ENCODE results near the gene C1QTNF12. TPM values are rescaled to one million over a fixed set of nuclear protein-coding genes. Genes with fewer than 3 reads are reported as not detected.

The C1QTNF12 gene
- total RNA-seq, 1 experiment from 2014 or later, result 4.4 TPM

GRCh38 chr1:1259951-1260600, 13.6 kb upstream of the C1QTNF12 start:
- Histone ChIP-seq H2BK15ac (ENCODE audit: low read depth, low read length) (no peak overlapping the region), H2AK5ac (ENCODE audit: insufficient read length, low read length) (no peak overlapping the region), H3K27me3 (ENCODE audit: insufficient read depth, low read length) (no peaks in the 10 kb centered on the region), H4K20me1 (ENCODE audit: control insufficient read depth, insufficient read depth, insufficient read length) (no peaks in the 10 kb centered on the region), H2AFZ (ENCODE audit: low read length) (no peak overlapping the region), H3K14ac (ENCODE audit: insufficient read depth, low read length) (no peak overlapping the region), H2BK120ac (ENCODE audit: low read depth, low read length, poor library complexity, severe bottlenecking) (no peak overlapping the region), H3K79me1 (ENCODE audit: insufficient read depth, low read depth, low read length, poor library complexity, severe bottlenecking) (no peaks in the 10 kb centered on the region), H3K23me2 (ENCODE audit: insufficient read length, low read depth, low read length, poor library complexity, severe bottlenecking) (no peaks in the 10 kb centered on the region), H3K27ac (ENCODE audit: insufficient read length, low read depth, low read length) (no peak overlapping the region), H4K5ac (ENCODE audit: insufficient read length, low read depth, low read length) (no peak overlapping the region), H4K8ac (replicated peaks; ENCODE audit: insufficient read length, low read depth, low read length) (no peak overlapping the region), H2BK20ac (ENCODE audit: low read depth, low read length, poor library complexity, severe bottlenecking) (no peak overlapping the region), H2BK5ac (ENCODE audit: insufficient read length, low read length) (no peak overlapping the region), H3K4ac (ENCODE audit: low read depth, low read length) (no peak overlapping the region), H4K91ac (ENCODE audit: insufficient read length, low read depth, low read length) (no peak overlapping the region), H3K4me1 (ENCODE audit: insufficient read depth, low read length) (no peaks in the 10 kb centered on the region), H3K9ac (ENCODE audit: extremely low read depth, insufficient read length, low read length) (no peak overlapping the region), H3K79me2 (ENCODE audit: insufficient read depth, low read length) (no peaks in the 10 kb centered on the region; the same call in 1 of the 2 replicates), H3K4me2 (ENCODE audit: insufficient read depth, insufficient read length, low read length) (no peak overlapping the region), H2BK12ac (ENCODE audit: insufficient read length, low read depth, low read length) (no peak overlapping the region), H3T11ph (ENCODE audit: low read length) (no peak overlapping the region), H3K9me3 (ENCODE audit: control insufficient read depth, low read depth, low read length) (no peaks in the 10 kb centered on the region), H3K56ac (ENCODE audit: insufficient read length, low read depth, low read length) (no peak overlapping the region), H3K18ac (ENCODE audit: insufficient read length, low read depth, low read length) (no peak overlapping the region), H3K23ac (ENCODE audit: insufficient read length, low read depth, low read length) (no peak overlapping the region)
- H3K4me3 Mint-ChIP-seq, result no peak overlapping the region
- no CpG with 5 or more reads among the region's 26 CpGs for WGBS (ENCODE audit: extremely low coverage, insufficient read length, low lambda C conversion rate)
- H3K36me3 Mint-ChIP-seq (ENCODE audit: insufficient read depth in 1 of 3, low read depth in 3 of 3), result peaks cover 38 to 84% (median 67%) of the 10 kb centered on the region in 3 experiments; a peak in 6 of 7 replicates
- H3K9me3 Mint-ChIP-seq, result no peaks in the 10 kb centered on the region; a peak in 2 of 5 replicates
- no peak for DNase-seq
- H3K4me1 Mint-ChIP-seq, result peaks cover 14 to 27% of the 10 kb centered on the region in 2 experiments
- peaks cover 3% of the 10 kb centered on the region; the same call in 1 of the 2 replicates for H3K27me3 Mint-ChIP-seq (ENCODE audit: low read depth)
- TF ChIP-seq CTCF (conservative IDR thresholded peaks at IDR 0.05), result no peak
- peak overlapping the region in 2 of 3 experiments; percentile 86 to 89; a peak in 6 of 7 replicates for H3K27ac Mint-ChIP-seq
